ENCODE measurements around the gene TXNL1.
"Not testable (repeated sequence)": the region's sequence is repeated elsewhere in the genome, so short reads cannot be mapped to it uniquely, and the experiment has no call there.

Gene TXNL1

GRCh38 chr18:56638232-56639103 lies at the start of gene TXNL1:
Gene TXNL1, minus strand, starts transcription at chr18:56638592. Its CDS starts 152 bp downstream, at chr18:56638440.
- peak; percentile 100 for DNase-seq (ENCODE audit: low spot score)

GRCh38 chr18:56684277-56684676 lies 45.9 kb upstream of the TXNL1 start:
- no peak for DNase-seq (ENCODE audit: low spot score)

GRCh38 chr18:56678836-56679565 lies 40.6 kb upstream of the TXNL1 start:
- no peak for DNase-seq (ENCODE audit: low spot score)

- no peak for DNase-seq (ENCODE audit: low spot score)
Measured at GRCh38 chr18:56676639-56677038, 38.2 kb upstream of the TXNL1 start.

GRCh38 chr18:56672981-56673380 lies 34.6 kb upstream of the TXNL1 start:
- no peak for DNase-seq (ENCODE audit: low spot score)

- no peak for DNase-seq (ENCODE audit: low spot score)
Measured at GRCh38 chr18:56672391-56672790, 34.0 kb upstream of the TXNL1 start.

GRCh38 chr18:56662902-56663301 lies 24.5 kb upstream of the TXNL1 start:
- no peak for DNase-seq (ENCODE audit: low spot score)

GRCh38 chr18:56662502-56662901 lies 24.1 kb upstream of the TXNL1 start:
- no peak for DNase-seq (ENCODE audit: low spot score)

- no peak for DNase-seq (ENCODE audit: low spot score)
Measured at GRCh38 chr18:56662063-56662408, 23.6 kb upstream of the TXNL1 start.

GRCh38 chr18:56661360-56662062 lies 23.1 kb upstream of the TXNL1 start:
- DNase-seq (ENCODE audit: low spot score), result no peak

GRCh38 chr18:56660655-56661054 lies 22.3 kb upstream of the TXNL1 start:
- no peak for DNase-seq (ENCODE audit: low spot score)

- DNase-seq (ENCODE audit: low spot score), result no peak
Measured at GRCh38 chr18:56659111-56659510, 20.7 kb upstream of the TXNL1 start.

- DNase-seq (ENCODE audit: low spot score), result no peak
Measured at GRCh38 chr18:56658261-56658660, 19.9 kb upstream of the TXNL1 start.

GRCh38 chr18:56654280-56654679 lies 15.9 kb upstream of the TXNL1 start:
- DNase-seq (ENCODE audit: low spot score), result not testable (repeated sequence)

GRCh38 chr18:56652802-56653201 lies 14.4 kb upstream of the TXNL1 start:
- DNase-seq (ENCODE audit: low spot score), result no peak

- DNase-seq (ENCODE audit: low spot score), result no peak
Measured at GRCh38 chr18:56651771-56652092, 13.3 kb upstream of the TXNL1 start.

- peak; percentile 93 for DNase-seq (ENCODE audit: low spot score)
Measured at GRCh38 chr18:56650944-56651770, 12.8 kb upstream of the TXNL1 start, which contains the start of gene WDR7. Gene WDR7, plus strand, starts transcription at chr18:56651359. Its CDS starts 21,157 bp downstream, at chr18:56672516.

GRCh38 chr18:56649996-56650395 lies 11.6 kb upstream of the TXNL1 start:
- no peak for DNase-seq (ENCODE audit: low spot score)

- no peak for DNase-seq (ENCODE audit: low spot score)
Measured at GRCh38 chr18:56647951-56648893, 9.8 kb upstream of the TXNL1 start.

GRCh38 chr18:56647071-56647470 lies 8.7 kb upstream of the TXNL1 start:
- no peak for DNase-seq (ENCODE audit: low spot score)

All from D341Med (cell line).